GM23338 (cell line): Measurements from ENCODE around the gene CLEC2D. TPM values are rescaled to one million over a fixed set of nuclear protein-coding genes. Genes with fewer than 3 reads are reported as not detected.

Experiments
- ATAC-seq: fragments of 200-7000 bp; cut with Tn5 transposase; 3 replicates; pipeline ENCODE4 v1.9.1; 2020
- DNase-seq: peaks from one replicate; pipeline ENCODE4 v3.0.0-alpha.2; 2015; ENCODE audit warnings: low spot score
- H2AFZ ChIP-seq: fragments of 200-600 bp; sonication (generic); 2 replicates; pipeline ENCODE4 v1.8.0; 2016; ENCODE audit warnings: antibody characterized with exemption, mild to moderate bottlenecking, moderate library complexity
- H3F3A ChIP-seq: fragments of 200-600 bp; sonication (generic); replicated peaks from 2 replicates; pipeline ENCODE4 v1.8.0; 2017; ENCODE audit warnings: antibody characterized with exemption, mixed run types, low read depth
- H3K27ac ChIP-seq: fragments of 200-600 bp; sonication (generic); 2 replicates; pipeline ENCODE4 v1.6.1; 2016; ENCODE audit warnings: low read depth
- H3K27me3 ChIP-seq: fragments of 200-600 bp; sonication (generic); 2 replicates; pipeline ENCODE4 v1.8.0; 2016; ENCODE audit warnings: mild to moderate bottlenecking, mixed run types, moderate library complexity; ENCODE audit not compliant: insufficient read depth
- H3K36me3 ChIP-seq: fragments of 200-600 bp; sonication (generic); 2 replicates; pipeline ENCODE4 v1.8.0; 2016; ENCODE audit warnings: mild to moderate bottlenecking; ENCODE audit not compliant: insufficient read depth
- H3K4me1 ChIP-seq: fragments of 200-600 bp; sonication (generic); 2 replicates; pipeline ENCODE4 v1.8.0; 2016; ENCODE audit warnings: mild to moderate bottlenecking, moderate library complexity; ENCODE audit not compliant: insufficient read depth
- H3K4me2 ChIP-seq: fragments of 200-600 bp; sonication (generic); 2 replicates; pipeline ENCODE4 v1.7.1; 2017; ENCODE audit warnings: mixed run types
- H3K4me3 ChIP-seq: fragments of 200-600 bp; sonication (generic); 2 replicates; pipeline ENCODE4 v1.6.1; 2016; ENCODE audit warnings: mixed run types
- H3K79me2 ChIP-seq: fragments of 200-600 bp; sonication (generic); replicated peaks from 2 replicates; pipeline ENCODE4 v1.8.0; 2017; ENCODE audit warnings: mild to moderate bottlenecking; ENCODE audit not compliant: insufficient read depth
- H3K9me2 ChIP-seq: fragments of 200-600 bp; sonication (generic); 2 replicates; pipeline ENCODE4 v1.8.0; 2017; ENCODE audit not compliant: insufficient read depth
- H4K20me1 ChIP-seq: fragments of 200-600 bp; sonication (generic); replicated peaks from 2 replicates; pipeline ENCODE4 v1.8.0; 2017; ENCODE audit warnings: mild to moderate bottlenecking; ENCODE audit not compliant: insufficient read depth
- H3K27ac Mint-ChIP-seq: 2 replicates; pipeline ENCODE4 v1.8.0; 2020; ENCODE audit warnings: inconsistent platforms, mild to moderate bottlenecking, moderate library complexity, mixed read lengths
- H3K27me3 Mint-ChIP-seq: 3 replicates; pipeline ENCODE4 v1.8.0; 2022; ENCODE audit warnings: low read depth, mild to moderate bottlenecking, moderate library complexity, mixed read lengths, inconsistent platforms; ENCODE audit not compliant: insufficient read depth, poor library complexity
- H3K36me3 Mint-ChIP-seq: 3 replicates; pipeline ENCODE4 v1.8.0; 2021; ENCODE audit warnings: low read depth, mild to moderate bottlenecking, inconsistent platforms, moderate library complexity, mixed read lengths
- H3K4me1 Mint-ChIP-seq: 3 replicates; pipeline ENCODE4 v1.8.0; 2020; ENCODE audit warnings: mild to moderate bottlenecking, inconsistent platforms, mixed read lengths
- H3K4me3 Mint-ChIP-seq: 3 replicates; pipeline ENCODE4 v1.8.0; 2021; ENCODE audit warnings: moderate library complexity, mild to moderate bottlenecking, inconsistent platforms, mixed read lengths
- H3K9me3 Mint-ChIP-seq: 3 replicates; pipeline ENCODE4 v1.8.0; 2020; ENCODE audit warnings: moderate library complexity, mild to moderate bottlenecking, inconsistent platforms, mixed read lengths
- CREB1 ChIP-seq: fragments of 250-450 bp; sonication (Bioruptor Pico); IDR thresholded peaks from 2 replicates; pipeline ENCODE4 v1.5.0; 2020; ENCODE audit warnings: low read depth, mild to moderate bottlenecking, moderate library complexity
- EZH2phosphoT487 ChIP-seq: fragments of 200-600 bp; sonication (generic); IDR thresholded peaks from one replicate; pipeline ENCODE4 v1.8.1; 2018; ENCODE audit warnings: antibody characterized with exemption; ENCODE audit not compliant: unreplicated experiment
- JUNB ChIP-seq: IDR thresholded peaks from one replicate; pipeline ENCODE4 v1.6.1; 2016; ENCODE audit warnings: antibody characterized with exemption; ENCODE audit not compliant: unreplicated experiment
- NANOG ChIP-seq: IDR thresholded peaks from 2 replicates; pipeline ENCODE4 v1.6.1; 2016; ENCODE audit warnings: antibody characterized with exemption, borderline replicate concordance
- POLR2AphosphoS5 ChIP-seq: IDR thresholded peaks from 2 replicates; pipeline ENCODE4 v1.6.1; 2016; ENCODE audit warnings: antibody characterized with exemption, low read depth
- STAT1 ChIP-seq: IDR thresholded peaks from one replicate; pipeline ENCODE4 v1.6.1; 2016; ENCODE audit warnings: antibody characterized with exemption; ENCODE audit not compliant: unreplicated experiment
- ZNF114 ChIP-seq: fragments of 250-450 bp; sonication (Bioruptor Pico); IDR thresholded peaks from 2 replicates; pipeline ENCODE4 v1.5.0; 2020; ENCODE audit warnings: mild to moderate bottlenecking, moderate library complexity
- ZNF331 ChIP-seq: fragments of 250-450 bp; sonication (Bioruptor Pico); IDR thresholded peaks from 2 replicates; pipeline ENCODE4 v1.5.0; 2020; ENCODE audit warnings: low read depth, mild to moderate bottlenecking, moderate library complexity
- long read RNA-seq: library from polyadenylated mRNA; unstranded; transcript quantifications from one replicate; pipeline ENCODE4 v2.0.0, GENCODE V29; 2020; ENCODE audit not compliant: unreplicated experiment
- polyA plus RNA-seq: library from polyadenylated mRNA; unstranded; fragments of >200 nt; fragmentation: Nextera tagmentation; extraction: Ambion mirVana; gene quantifications from 2 replicates; pipeline ENCODE4 v1.2.1, GENCODE V29; 2016
- total RNA-seq: library from RNA; depleted of rRNA; stranded (reverse); fragments of >200 nt; shearing (Covaris generic); gene quantifications from 2 replicates; pipeline ENCODE4 v1.2.3, GENCODE V29; 2014; rRNA removed
- TF ChIP-seq, protein P1 (sequence below), 2 experiments: fragments of 200-600 bp in 1 of 2; sonication (generic) in 1 of 2; conservative IDR thresholded peaks; 2 replicates each; pipeline versions ENCODE4 v1.5.1 to v1.6.1; 2016 to 2017; ENCODE audit warnings: antibody characterized with exemption in 2 of 2, low read depth in 2 of 2, mild to moderate bottlenecking in 2 of 2, moderate library complexity in 1 of 2
- TF ChIP-seq, protein P2 (sequence below): fragments of 250-450 bp; sonication (Bioruptor Pico); IDR thresholded peaks from 2 replicates; pipeline ENCODE4 v1.5.0; 2020; ENCODE audit warnings: mild to moderate bottlenecking, moderate library complexity
- TF ChIP-seq, protein P3 (sequence below): IDR thresholded peaks from one replicate; pipeline ENCODE4 v1.6.1; 2018; ENCODE audit warnings: antibody characterized with exemption; ENCODE audit not compliant: unreplicated experiment
- TF ChIP-seq, protein P4 (sequence below): IDR thresholded peaks from 2 replicates; pipeline ENCODE4 v1.6.1; 2016; ENCODE audit warnings: antibody characterized with exemption

The CLEC2D gene, protein sequence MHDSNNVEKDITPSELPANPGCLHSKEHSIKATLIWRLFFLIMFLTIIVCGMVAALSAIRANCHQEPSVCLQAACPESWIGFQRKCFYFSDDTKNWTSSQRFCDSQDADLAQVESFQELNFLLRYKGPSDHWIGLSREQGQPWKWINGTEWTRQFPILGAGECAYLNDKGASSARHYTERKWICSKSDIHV
- total RNA-seq (3.8 and 7.1 TPM in 2 replicates), polyA plus RNA-seq (4.6 and 6.9 TPM in 2 replicates)
- long read RNA-seq, partial matches to known transcripts: 0 of 2 reads
- long read RNA-seq, other reads (novel, unspliced or antisense): 2 of 2 reads

DNA sequence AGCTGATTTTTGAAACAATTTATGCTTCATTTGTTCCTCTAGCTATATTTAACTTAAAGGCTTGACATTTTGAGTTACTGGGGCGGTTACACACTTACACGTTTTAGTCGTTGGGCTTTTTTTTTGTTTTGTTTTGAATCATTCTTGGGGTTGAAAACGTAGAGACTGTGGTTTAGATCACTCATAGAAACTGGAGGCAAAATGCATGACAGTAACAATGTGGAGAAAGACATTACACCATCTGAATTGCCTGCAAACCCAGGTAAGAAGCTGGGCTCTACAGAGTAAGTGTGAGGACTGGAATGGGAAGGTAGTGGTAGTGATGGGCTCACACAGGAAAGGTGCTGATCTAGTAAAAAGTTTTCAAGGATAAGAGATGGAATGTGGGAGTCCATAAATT, at the start of gene CLEC2D:
Gene CLEC2D (plus strand): TSS at position 180 of the 400 bp plus-strand sequence. CDS start 22 bp downstream, at position 202.
- H3K4me2 ChIP-seq: no peak within 1 kb of the TSS
- H4K20me1 ChIP-seq: no peaks in the 10 kb centered on the region
- TF ChIP-seq, protein P1, sequence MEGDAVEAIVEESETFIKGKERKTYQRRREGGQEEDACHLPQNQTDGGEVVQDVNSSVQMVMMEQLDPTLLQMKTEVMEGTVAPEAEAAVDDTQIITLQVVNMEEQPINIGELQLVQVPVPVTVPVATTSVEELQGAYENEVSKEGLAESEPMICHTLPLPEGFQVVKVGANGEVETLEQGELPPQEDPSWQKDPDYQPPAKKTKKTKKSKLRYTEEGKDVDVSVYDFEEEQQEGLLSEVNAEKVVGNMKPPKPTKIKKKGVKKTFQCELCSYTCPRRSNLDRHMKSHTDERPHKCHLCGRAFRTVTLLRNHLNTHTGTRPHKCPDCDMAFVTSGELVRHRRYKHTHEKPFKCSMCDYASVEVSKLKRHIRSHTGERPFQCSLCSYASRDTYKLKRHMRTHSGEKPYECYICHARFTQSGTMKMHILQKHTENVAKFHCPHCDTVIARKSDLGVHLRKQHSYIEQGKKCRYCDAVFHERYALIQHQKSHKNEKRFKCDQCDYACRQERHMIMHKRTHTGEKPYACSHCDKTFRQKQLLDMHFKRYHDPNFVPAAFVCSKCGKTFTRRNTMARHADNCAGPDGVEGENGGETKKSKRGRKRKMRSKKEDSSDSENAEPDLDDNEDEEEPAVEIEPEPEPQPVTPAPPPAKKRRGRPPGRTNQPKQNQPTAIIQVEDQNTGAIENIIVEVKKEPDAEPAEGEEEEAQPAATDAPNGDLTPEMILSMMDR (conservative IDR thresholded peaks at IDR 0.05; ENCODE audit: low read depth in 2 of 2): no peak
- TF ChIP-seq ZNF114 (CRISPR knock-in tag) (no peak), JUNB (no peak), ZNF331 (no peak), EZH2phosphoT487 (no peak), NANOG (no peak), POLR2AphosphoS5 (no peak), STAT1 (no peak), CREB1 (CRISPR knock-in tag) (no peak)
- TF ChIP-seq, protein P2, sequence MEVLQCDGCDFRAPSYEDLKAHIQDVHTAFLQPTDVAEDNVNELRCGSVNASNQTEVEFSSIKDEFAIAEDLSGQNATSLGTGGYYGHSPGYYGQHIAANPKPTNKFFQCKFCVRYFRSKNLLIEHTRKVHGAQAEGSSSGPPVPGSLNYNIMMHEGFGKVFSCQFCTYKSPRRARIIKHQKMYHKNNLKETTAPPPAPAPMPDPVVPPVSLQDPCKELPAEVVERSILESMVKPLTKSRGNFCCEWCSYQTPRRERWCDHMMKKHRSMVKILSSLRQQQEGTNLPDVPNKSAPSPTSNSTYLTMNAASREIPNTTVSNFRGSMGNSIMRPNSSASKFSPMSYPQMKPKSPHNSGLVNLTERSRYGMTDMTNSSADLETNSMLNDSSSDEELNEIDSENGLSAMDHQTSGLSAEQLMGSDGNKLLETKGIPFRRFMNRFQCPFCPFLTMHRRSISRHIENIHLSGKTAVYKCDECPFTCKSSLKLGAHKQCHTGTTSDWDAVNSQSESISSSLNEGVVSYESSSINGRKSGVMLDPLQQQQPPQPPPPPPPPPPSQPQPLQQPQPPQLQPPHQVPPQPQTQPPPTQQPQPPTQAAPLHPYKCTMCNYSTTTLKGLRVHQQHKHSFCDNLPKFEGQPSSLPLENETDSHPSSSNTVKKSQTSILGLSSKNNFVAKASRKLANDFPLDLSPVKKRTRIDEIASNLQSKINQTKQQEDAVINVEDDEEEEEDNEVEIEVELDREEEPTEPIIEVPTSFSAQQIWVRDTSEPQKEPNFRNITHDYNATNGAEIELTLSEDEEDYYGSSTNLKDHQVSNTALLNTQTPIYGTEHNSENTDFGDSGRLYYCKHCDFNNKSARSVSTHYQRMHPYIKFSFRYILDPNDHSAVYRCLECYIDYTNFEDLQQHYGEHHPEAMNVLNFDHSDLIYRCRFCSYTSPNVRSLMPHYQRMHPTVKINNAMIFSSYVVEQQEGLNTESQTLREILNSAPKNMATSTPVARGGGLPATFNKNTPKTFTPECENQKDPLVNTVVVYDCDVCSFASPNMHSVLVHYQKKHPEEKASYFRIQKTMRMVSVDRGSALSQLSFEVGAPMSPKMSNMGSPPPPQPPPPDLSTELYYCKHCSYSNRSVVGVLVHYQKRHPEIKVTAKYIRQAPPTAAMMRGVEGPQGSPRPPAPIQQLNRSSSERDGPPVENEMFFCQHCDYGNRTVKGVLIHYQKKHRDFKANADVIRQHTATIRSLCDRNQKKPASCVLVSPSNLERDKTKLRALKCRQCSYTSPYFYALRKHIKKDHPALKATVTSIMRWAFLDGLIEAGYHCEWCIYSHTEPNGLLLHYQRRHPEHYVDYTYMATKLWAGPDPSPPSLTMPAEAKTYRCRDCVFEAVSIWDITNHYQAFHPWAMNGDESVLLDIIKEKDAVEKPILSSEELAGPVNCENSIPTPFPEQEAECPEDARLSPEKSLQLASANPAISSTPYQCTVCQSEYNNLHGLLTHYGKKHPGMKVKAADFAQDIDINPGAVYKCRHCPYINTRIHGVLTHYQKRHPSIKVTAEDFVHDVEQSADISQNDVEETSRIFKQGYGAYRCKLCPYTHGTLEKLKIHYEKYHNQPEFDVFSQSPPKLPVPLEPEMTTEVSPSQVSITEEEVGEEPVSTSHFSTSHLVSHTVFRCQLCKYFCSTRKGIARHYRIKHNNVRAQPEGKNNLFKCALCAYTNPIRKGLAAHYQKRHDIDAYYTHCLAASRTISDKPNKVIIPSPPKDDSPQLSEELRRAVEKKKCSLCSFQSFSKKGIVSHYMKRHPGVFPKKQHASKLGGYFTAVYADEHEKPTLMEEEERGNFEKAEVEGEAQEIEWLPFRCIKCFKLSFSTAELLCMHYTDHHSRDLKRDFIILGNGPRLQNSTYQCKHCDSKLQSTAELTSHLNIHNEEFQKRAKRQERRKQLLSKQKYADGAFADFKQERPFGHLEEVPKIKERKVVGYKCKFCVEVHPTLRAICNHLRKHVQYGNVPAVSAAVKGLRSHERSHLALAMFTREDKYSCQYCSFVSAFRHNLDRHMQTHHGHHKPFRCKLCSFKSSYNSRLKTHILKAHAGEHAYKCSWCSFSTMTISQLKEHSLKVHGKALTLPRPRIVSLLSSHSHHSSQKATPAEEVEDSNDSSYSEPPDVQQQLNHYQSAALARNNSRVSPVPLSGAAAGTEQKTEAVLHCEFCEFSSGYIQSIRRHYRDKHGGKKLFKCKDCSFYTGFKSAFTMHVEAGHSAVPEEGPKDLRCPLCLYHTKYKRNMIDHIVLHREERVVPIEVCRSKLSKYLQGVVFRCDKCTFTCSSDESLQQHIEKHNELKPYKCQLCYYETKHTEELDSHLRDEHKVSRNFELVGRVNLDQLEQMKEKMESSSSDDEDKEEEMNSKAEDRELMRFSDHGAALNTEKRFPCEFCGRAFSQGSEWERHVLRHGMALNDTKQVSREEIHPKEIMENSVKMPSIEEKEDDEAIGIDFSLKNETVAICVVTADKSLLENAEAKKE: no peak
- TF ChIP-seq, protein P3, sequence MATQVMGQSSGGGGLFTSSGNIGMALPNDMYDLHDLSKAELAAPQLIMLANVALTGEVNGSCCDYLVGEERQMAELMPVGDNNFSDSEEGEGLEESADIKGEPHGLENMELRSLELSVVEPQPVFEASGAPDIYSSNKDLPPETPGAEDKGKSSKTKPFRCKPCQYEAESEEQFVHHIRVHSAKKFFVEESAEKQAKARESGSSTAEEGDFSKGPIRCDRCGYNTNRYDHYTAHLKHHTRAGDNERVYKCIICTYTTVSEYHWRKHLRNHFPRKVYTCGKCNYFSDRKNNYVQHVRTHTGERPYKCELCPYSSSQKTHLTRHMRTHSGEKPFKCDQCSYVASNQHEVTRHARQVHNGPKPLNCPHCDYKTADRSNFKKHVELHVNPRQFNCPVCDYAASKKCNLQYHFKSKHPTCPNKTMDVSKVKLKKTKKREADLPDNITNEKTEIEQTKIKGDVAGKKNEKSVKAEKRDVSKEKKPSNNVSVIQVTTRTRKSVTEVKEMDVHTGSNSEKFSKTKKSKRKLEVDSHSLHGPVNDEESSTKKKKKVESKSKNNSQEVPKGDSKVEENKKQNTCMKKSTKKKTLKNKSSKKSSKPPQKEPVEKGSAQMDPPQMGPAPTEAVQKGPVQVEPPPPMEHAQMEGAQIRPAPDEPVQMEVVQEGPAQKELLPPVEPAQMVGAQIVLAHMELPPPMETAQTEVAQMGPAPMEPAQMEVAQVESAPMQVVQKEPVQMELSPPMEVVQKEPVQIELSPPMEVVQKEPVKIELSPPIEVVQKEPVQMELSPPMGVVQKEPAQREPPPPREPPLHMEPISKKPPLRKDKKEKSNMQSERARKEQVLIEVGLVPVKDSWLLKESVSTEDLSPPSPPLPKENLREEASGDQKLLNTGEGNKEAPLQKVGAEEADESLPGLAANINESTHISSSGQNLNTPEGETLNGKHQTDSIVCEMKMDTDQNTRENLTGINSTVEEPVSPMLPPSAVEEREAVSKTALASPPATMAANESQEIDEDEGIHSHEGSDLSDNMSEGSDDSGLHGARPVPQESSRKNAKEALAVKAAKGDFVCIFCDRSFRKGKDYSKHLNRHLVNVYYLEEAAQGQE: no peak
- TF ChIP-seq, protein P4, sequence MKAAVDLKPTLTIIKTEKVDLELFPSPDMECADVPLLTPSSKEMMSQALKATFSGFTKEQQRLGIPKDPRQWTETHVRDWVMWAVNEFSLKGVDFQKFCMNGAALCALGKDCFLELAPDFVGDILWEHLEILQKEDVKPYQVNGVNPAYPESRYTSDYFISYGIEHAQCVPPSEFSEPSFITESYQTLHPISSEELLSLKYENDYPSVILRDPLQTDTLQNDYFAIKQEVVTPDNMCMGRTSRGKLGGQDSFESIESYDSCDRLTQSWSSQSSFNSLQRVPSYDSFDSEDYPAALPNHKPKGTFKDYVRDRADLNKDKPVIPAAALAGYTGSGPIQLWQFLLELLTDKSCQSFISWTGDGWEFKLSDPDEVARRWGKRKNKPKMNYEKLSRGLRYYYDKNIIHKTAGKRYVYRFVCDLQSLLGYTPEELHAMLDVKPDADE: no peak
- no peak for DNase-seq
- Mint-ChIP-seq H3K4me1 (peaks cover 12% of the 10 kb centered on the region; the same call in 2 of the 3 replicates), H3K9me3 (no peaks in the 10 kb centered on the region), H3K36me3 (peaks cover 9% of the 10 kb centered on the region; the same call in 2 of the 3 replicates), H3K27me3 (peaks cover 3% of the 10 kb centered on the region), H3K27ac (no peak within 1 kb of the TSS), H3K4me3 (no peak within 1 kb of the TSS)
- H3K36me3 ChIP-seq: no peaks in the 10 kb centered on the region
- H3K27me3 ChIP-seq: no peaks in the 10 kb centered on the region
- no peak within 1 kb of the TSS for H3K27ac ChIP-seq
- H3K79me2 ChIP-seq: no peaks in the 10 kb centered on the region
- H2AFZ ChIP-seq: no peak within 1 kb of the TSS
- no peak within 1 kb of the TSS for H3K4me3 ChIP-seq
- no peaks in the 10 kb centered on the region for H3K9me2 ChIP-seq
- no peak for ATAC-seq
- H3K4me1 ChIP-seq: no peaks in the 10 kb centered on the region
- H3F3A ChIP-seq: no peaks in the 10 kb centered on the region
